ENCODE results near the gene FXYD1. TPM values are rescaled to one million over a fixed set of nuclear protein-coding genes. Genes with fewer than 3 reads are reported as not detected.
A peak's percentile ranks its signal among the peaks of the same experiment; 100 is the strongest.

The FXYD1 gene
- total and polyA plus RNA-seq, 2 experiments from 2014 or later = 1.5 to 26.8 TPM

DNA sequence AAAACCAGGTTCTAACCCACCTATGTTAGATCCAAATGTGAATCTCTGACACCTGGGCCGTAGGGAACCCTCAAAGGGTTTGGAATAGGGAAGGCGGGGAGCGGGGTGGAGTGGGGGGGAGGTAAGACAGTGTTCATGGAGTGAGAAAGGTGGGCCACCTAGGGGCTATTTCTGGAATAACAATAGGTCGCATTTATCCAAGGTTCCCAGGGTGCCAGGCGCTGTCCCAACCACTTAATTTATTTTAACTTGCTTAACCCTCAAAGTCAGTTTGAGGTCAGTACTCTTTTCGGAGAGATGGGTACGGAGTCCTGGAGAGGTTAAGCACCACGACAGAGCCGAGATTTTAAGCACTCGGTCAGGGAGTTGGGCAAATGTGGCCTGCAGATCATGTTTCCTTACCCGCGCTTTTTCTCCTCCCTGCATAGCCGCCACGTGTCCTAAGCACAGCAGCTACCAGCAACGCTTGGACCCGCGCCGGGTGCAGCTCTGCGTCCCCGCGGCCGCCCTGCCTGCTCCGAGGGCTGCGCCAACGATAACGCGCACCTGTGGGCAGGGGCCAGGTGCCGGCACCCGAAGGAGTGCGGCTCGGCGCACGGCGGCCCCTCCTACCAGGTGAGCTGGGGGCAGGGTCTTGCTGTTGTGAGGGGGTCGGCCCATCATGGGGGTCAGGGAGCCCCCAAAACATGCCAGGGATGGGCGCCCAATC is 48.0 kb upstream of the FXYD1 start (continued):
- TF ChIP-seq, protein P1, sequence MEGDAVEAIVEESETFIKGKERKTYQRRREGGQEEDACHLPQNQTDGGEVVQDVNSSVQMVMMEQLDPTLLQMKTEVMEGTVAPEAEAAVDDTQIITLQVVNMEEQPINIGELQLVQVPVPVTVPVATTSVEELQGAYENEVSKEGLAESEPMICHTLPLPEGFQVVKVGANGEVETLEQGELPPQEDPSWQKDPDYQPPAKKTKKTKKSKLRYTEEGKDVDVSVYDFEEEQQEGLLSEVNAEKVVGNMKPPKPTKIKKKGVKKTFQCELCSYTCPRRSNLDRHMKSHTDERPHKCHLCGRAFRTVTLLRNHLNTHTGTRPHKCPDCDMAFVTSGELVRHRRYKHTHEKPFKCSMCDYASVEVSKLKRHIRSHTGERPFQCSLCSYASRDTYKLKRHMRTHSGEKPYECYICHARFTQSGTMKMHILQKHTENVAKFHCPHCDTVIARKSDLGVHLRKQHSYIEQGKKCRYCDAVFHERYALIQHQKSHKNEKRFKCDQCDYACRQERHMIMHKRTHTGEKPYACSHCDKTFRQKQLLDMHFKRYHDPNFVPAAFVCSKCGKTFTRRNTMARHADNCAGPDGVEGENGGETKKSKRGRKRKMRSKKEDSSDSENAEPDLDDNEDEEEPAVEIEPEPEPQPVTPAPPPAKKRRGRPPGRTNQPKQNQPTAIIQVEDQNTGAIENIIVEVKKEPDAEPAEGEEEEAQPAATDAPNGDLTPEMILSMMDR (conservative IDR thresholded peaks at IDR 0.05; ENCODE audit: low read depth in 2 of 2) = peak; percentile 62 to 71
- TF ChIP-seq CREB1 (CRISPR knock-in tag; IDR thresholded peaks at IDR 0.05; ENCODE audit: low read depth) = no peak
- TF ChIP-seq POLR2AphosphoS5 (IDR thresholded peaks at IDR 0.05; ENCODE audit: low read depth) = 0 out of 2 replicates have a peak, but pooled peaks have one; percentile 24
- no peak for TF ChIP-seq ZNF114 (CRISPR knock-in tag; IDR thresholded peaks at IDR 0.05)

DNA sequence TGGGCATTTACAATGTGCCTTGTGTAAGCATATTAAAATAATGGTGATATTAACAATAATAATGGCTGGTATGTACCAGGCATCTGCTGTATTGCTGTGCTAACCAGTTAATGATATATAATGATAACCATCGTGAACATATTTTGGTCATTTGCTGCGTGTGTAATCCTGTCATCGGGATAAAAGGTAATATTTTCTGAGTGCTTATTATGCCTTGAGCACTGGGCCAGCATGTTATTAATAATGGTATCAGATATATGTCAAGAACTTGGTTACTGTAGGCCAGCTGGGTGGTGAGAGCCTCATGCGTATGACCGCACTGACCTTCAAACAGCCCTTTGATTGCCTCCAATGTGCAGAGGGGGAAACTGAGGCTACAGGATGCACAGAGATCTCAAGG is 45.2 kb upstream of the FXYD1 start:
- H3K4me1 Mint-ChIP-seq = peaks cover 14% of the 10 kb centered on the region
- no peak overlapping the region for H3K4me3 Mint-ChIP-seq
- H3K27ac Mint-ChIP-seq = no peak overlapping the region
- DNase-seq (ENCODE audit: low spot score) (no peak), ATAC-seq (no peak)
- Histone ChIP-seq H3K27ac (ENCODE audit: low read depth) (no peak overlapping the region), H2AFZ (no peak overlapping the region), H3F3A (replicated peaks; ENCODE audit: low read depth) (0 out of 2 replicates have a peak, but pooled peaks cover 8% of the 10 kb centered on the region), H4K20me1 (replicated peaks; ENCODE audit: insufficient read depth) (no peaks in the 10 kb centered on the region), H3K36me3 (ENCODE audit: insufficient read depth) (no peaks in the 10 kb centered on the region), H3K79me2 (replicated peaks; ENCODE audit: insufficient read depth) (no peaks in the 10 kb centered on the region), H3K4me3 (no peak overlapping the region), H3K9me2 (ENCODE audit: insufficient read depth) (no peaks in the 10 kb centered on the region), H3K4me2 (no peak overlapping the region), H3K27me3 (ENCODE audit: insufficient read depth) (no peaks in the 10 kb centered on the region), H3K4me1 (ENCODE audit: insufficient read depth) (peaks cover 13% of the 10 kb centered on the region)
- peaks cover 4% of the 10 kb centered on the region for H3K27me3 Mint-ChIP-seq (ENCODE audit: insufficient read depth, low read depth, poor library complexity)
- H3K36me3 Mint-ChIP-seq (ENCODE audit: low read depth) = no peaks in the 10 kb centered on the region
- H3K9me3 Mint-ChIP-seq = no peaks in the 10 kb centered on the region
- TF ChIP-seq ETS1 (IDR thresholded peaks at IDR 0.05) (no peak), ZNF331 (CRISPR knock-in tag; IDR thresholded peaks at IDR 0.05; ENCODE audit: low read depth) (no peak), STAT1 (IDR thresholded peaks at IDR 0.05; ENCODE audit: unreplicated experiment) (no peak), CREB1 (CRISPR knock-in tag; IDR thresholded peaks at IDR 0.05; ENCODE audit: low read depth) (no peak), EZH2 (IDR thresholded peaks at IDR 0.05; ENCODE audit: low read depth, unreplicated experiment) (no peak), POLR2AphosphoS5 (IDR thresholded peaks at IDR 0.05; ENCODE audit: low read depth) (no peak), JUNB (IDR thresholded peaks at IDR 0.05; ENCODE audit: unreplicated experiment) (no peak)
- TF ChIP-seq, protein P1 (conservative IDR thresholded peaks at IDR 0.05; ENCODE audit: low read depth in 2 of 2) = no peak
- TF ChIP-seq, protein P2, sequence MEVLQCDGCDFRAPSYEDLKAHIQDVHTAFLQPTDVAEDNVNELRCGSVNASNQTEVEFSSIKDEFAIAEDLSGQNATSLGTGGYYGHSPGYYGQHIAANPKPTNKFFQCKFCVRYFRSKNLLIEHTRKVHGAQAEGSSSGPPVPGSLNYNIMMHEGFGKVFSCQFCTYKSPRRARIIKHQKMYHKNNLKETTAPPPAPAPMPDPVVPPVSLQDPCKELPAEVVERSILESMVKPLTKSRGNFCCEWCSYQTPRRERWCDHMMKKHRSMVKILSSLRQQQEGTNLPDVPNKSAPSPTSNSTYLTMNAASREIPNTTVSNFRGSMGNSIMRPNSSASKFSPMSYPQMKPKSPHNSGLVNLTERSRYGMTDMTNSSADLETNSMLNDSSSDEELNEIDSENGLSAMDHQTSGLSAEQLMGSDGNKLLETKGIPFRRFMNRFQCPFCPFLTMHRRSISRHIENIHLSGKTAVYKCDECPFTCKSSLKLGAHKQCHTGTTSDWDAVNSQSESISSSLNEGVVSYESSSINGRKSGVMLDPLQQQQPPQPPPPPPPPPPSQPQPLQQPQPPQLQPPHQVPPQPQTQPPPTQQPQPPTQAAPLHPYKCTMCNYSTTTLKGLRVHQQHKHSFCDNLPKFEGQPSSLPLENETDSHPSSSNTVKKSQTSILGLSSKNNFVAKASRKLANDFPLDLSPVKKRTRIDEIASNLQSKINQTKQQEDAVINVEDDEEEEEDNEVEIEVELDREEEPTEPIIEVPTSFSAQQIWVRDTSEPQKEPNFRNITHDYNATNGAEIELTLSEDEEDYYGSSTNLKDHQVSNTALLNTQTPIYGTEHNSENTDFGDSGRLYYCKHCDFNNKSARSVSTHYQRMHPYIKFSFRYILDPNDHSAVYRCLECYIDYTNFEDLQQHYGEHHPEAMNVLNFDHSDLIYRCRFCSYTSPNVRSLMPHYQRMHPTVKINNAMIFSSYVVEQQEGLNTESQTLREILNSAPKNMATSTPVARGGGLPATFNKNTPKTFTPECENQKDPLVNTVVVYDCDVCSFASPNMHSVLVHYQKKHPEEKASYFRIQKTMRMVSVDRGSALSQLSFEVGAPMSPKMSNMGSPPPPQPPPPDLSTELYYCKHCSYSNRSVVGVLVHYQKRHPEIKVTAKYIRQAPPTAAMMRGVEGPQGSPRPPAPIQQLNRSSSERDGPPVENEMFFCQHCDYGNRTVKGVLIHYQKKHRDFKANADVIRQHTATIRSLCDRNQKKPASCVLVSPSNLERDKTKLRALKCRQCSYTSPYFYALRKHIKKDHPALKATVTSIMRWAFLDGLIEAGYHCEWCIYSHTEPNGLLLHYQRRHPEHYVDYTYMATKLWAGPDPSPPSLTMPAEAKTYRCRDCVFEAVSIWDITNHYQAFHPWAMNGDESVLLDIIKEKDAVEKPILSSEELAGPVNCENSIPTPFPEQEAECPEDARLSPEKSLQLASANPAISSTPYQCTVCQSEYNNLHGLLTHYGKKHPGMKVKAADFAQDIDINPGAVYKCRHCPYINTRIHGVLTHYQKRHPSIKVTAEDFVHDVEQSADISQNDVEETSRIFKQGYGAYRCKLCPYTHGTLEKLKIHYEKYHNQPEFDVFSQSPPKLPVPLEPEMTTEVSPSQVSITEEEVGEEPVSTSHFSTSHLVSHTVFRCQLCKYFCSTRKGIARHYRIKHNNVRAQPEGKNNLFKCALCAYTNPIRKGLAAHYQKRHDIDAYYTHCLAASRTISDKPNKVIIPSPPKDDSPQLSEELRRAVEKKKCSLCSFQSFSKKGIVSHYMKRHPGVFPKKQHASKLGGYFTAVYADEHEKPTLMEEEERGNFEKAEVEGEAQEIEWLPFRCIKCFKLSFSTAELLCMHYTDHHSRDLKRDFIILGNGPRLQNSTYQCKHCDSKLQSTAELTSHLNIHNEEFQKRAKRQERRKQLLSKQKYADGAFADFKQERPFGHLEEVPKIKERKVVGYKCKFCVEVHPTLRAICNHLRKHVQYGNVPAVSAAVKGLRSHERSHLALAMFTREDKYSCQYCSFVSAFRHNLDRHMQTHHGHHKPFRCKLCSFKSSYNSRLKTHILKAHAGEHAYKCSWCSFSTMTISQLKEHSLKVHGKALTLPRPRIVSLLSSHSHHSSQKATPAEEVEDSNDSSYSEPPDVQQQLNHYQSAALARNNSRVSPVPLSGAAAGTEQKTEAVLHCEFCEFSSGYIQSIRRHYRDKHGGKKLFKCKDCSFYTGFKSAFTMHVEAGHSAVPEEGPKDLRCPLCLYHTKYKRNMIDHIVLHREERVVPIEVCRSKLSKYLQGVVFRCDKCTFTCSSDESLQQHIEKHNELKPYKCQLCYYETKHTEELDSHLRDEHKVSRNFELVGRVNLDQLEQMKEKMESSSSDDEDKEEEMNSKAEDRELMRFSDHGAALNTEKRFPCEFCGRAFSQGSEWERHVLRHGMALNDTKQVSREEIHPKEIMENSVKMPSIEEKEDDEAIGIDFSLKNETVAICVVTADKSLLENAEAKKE (CRISPR knock-in tag; IDR thresholded peaks at IDR 0.05) = no peak
